Duodenal mucosa (tissue), 2 donors: Measurements from ENCODE around the gene CRYBB1.
A peak's percentile ranks its signal among the peaks of the same experiment; 100 is the strongest.

Experiments
- H3K27ac ChIP-seq: one replicate; pipeline ENCODE4 v1.7.0; 2013; ENCODE audit warnings: low read depth, low read length
- H3K27me3 ChIP-seq, 2 donors: one replicate each; pipeline ENCODE4 v1.7.0; 2013; ENCODE audit warnings: low read length in 2 of 2, control low read depth in 1 of 2; ENCODE audit not compliant: insufficient read depth in 2 of 2, control insufficient read depth in 1 of 2
- H3K36me3 ChIP-seq, 2 donors: one replicate each; pipeline ENCODE4 v1.7.0; 2013; ENCODE audit warnings: low read length in 2 of 2, control low read depth in 1 of 2; ENCODE audit not compliant: insufficient read depth in 2 of 2, control insufficient read depth in 1 of 2
- H3K4me1 ChIP-seq, 2 donors: one replicate each; pipeline ENCODE4 v1.7.0; 2013; ENCODE audit warnings: low read length in 2 of 2, control low read depth in 1 of 2; ENCODE audit not compliant: insufficient read depth in 2 of 2, control insufficient read depth in 1 of 2
- H3K4me3 ChIP-seq, 2 donors: one replicate each; pipeline ENCODE4 v1.7.0; 2013; ENCODE audit warnings: low read length in 2 of 2, low read depth in 1 of 2
- H3K9ac ChIP-seq, 2 donors: one replicate each; pipeline ENCODE4 v1.7.0; 2013; ENCODE audit warnings: low read length in 2 of 2, low read depth in 1 of 2
- H3K9me3 ChIP-seq, 2 donors: one replicate each; pipeline ENCODE4 v1.7.0; 2013; ENCODE audit warnings: low read length in 2 of 2, control low read depth in 1 of 2; ENCODE audit not compliant: control insufficient read depth in 1 of 2

Gene CRYBB1

GRCh38 chr22:26589845-26590736 lies 27.7 kb downstream of the CRYBB1 start, which contains the start of gene TPST2:
TSS of gene TPST2 (minus strand) at chr22:26590132. CDS start at chr22:26541630, 48,502 bp downstream.
- H3K9me3 ChIP-seq = no peaks in the 10 kb centered on the region
- H3K36me3 ChIP-seq = no peaks in the 10 kb centered on the region
- H3K4me3 ChIP-seq = peak within 1 kb of the TSS; percentile 79 to 87
- peak within 1 kb of the TSS; percentile 73 for H3K27ac ChIP-seq
- H3K9ac ChIP-seq = peak within 1 kb of the TSS; percentile 79 to 80
- peaks cover 40 to 48% of the 10 kb centered on the region in 2 donors for H3K4me1 ChIP-seq
- no peaks in the 10 kb centered on the region for H3K27me3 ChIP-seq

GRCh38 chr22:26589367-26589844 lies 28.4 kb downstream of the CRYBB1 start:
- H3K36me3 ChIP-seq = no peaks in the 10 kb centered on the region
- H3K27me3 ChIP-seq = no peaks in the 10 kb centered on the region
- H3K9me3 ChIP-seq = no peaks in the 10 kb centered on the region
- peak overlapping the region; percentile 79 to 87 for H3K4me3 ChIP-seq
- H3K4me1 ChIP-seq = peaks cover 46 to 48% of the 10 kb centered on the region in 2 donors
- H3K9ac ChIP-seq = peak overlapping the region; percentile 70 to 80
- peak overlapping the region; percentile 73 for H3K27ac ChIP-seq

- Histone ChIP-seq H3K27ac (peak overlapping the region; percentile 73), H3K9ac (peak overlapping the region; percentile 70 to 80), H3K27me3 (no peaks in the 10 kb centered on the region), H3K36me3 (no peaks in the 10 kb centered on the region), H3K4me3 (peak overlapping the region; percentile 79 to 87), H3K4me1 (peaks cover 46% of the 10 kb centered on the region in 2 donors), H3K9me3 (no peaks in the 10 kb centered on the region)
These were observed 29.0 kb downstream of the CRYBB1 start for GRCh38 chr22:26588729-26589366.

- no peak overlapping the region for H3K27ac ChIP-seq
- no peak overlapping the region for H3K9ac ChIP-seq
- H3K4me1 ChIP-seq = peaks cover 45 to 46% of the 10 kb centered on the region in 2 donors
- H3K27me3 ChIP-seq = no peaks in the 10 kb centered on the region
- peak overlapping the region; percentile 79 to 87 for H3K4me3 ChIP-seq
- H3K36me3 ChIP-seq = no peaks in the 10 kb centered on the region
- H3K9me3 ChIP-seq = no peaks in the 10 kb centered on the region
These were observed 29.7 kb downstream of the CRYBB1 start for GRCh38 chr22:26587991-26588613.

- Histone ChIP-seq H3K27me3 (no peaks in the 10 kb centered on the region), H3K9ac (peak overlapping the region in 1 of 2 donors; percentile 1), H3K36me3 (peaks cover 5 to 8% of the 10 kb centered on the region in 2 donors), H3K27ac (peak overlapping the region; percentile 17), H3K4me1 (peaks cover 31 to 33% of the 10 kb centered on the region in 2 donors), H3K9me3 (no peaks in the 10 kb centered on the region), H3K4me3 (peak overlapping the region; percentile 1 to 12)
These were observed 31.1 kb downstream of the CRYBB1 start for GRCh38 chr22:26586556-26587325.

GRCh38 chr22:26585104-26585790 lies 32.6 kb downstream of the CRYBB1 start:
- no peaks in the 10 kb centered on the region for H3K27me3 ChIP-seq
- H3K9ac ChIP-seq = no peak overlapping the region
- H3K4me3 ChIP-seq = no peak overlapping the region
- H3K4me1 ChIP-seq = peaks cover 25% of the 10 kb centered on the region in 2 donors
- H3K36me3 ChIP-seq = peaks cover 5 to 10% of the 10 kb centered on the region in 2 donors
- H3K27ac ChIP-seq = no peak overlapping the region
- no peaks in the 10 kb centered on the region for H3K9me3 ChIP-seq

GRCh38 chr22:26584010-26584409 lies 33.8 kb downstream of the CRYBB1 start:
- no peak overlapping the region for H3K4me3 ChIP-seq
- no peaks in the 10 kb centered on the region for H3K27me3 ChIP-seq
- no peak overlapping the region for H3K9ac ChIP-seq
- peaks cover 23 to 29% of the 10 kb centered on the region in 2 donors for H3K4me1 ChIP-seq
- H3K27ac ChIP-seq = no peak overlapping the region
- no peaks in the 10 kb centered on the region for H3K9me3 ChIP-seq
- H3K36me3 ChIP-seq = peaks cover 5 to 10% of the 10 kb centered on the region in 2 donors

- peaks cover 14 to 21% of the 10 kb centered on the region in 2 donors for H3K4me1 ChIP-seq
- no peak overlapping the region for H3K27ac ChIP-seq
- H3K9me3 ChIP-seq = no peaks in the 10 kb centered on the region
- H3K36me3 ChIP-seq = peaks cover 5 to 10% of the 10 kb centered on the region in 2 donors
- H3K9ac ChIP-seq = no peak overlapping the region
- no peaks in the 10 kb centered on the region for H3K27me3 ChIP-seq
- no peak overlapping the region for H3K4me3 ChIP-seq
These were observed 36.1 kb downstream of the CRYBB1 start for GRCh38 chr22:26581633-26582168.

- H3K27ac ChIP-seq = no peak overlapping the region
- no peak overlapping the region for H3K9ac ChIP-seq
These were observed 36.8 kb downstream of the CRYBB1 start for GRCh38 chr22:26581026-26581425.

More at GRCh38 chr22:26581026-26581425, 36.8 kb downstream of the CRYBB1 start:
- H3K4me1 ChIP-seq = peaks cover 13 to 14% of the 10 kb centered on the region in 2 donors
- H3K36me3 ChIP-seq = peaks cover 5 to 10% of the 10 kb centered on the region in 2 donors
- H3K27me3 ChIP-seq = no peaks in the 10 kb centered on the region
- H3K9me3 ChIP-seq = no peaks in the 10 kb centered on the region
- no peak overlapping the region for H3K4me3 ChIP-seq
